T47D (cell line): Measurements from ENCODE around the gene MICALL2.

ENCODE experiments used
- DNase-seq, 2 experiments: peaks; one replicate each; pipeline versions ENCODE4 v3.0.0 to v3.0.0-alpha.2; 2011 to 2012; ENCODE audit warnings: low read depth in 1 of 2, low spot score in 1 of 2
- JUND ChIP-seq: IDR thresholded peaks from 2 replicates; pipeline ENCODE4 v1.6.1; 2012; ENCODE audit warnings: low read depth
- in situ Hi-C: cut with HindIII; loops from 2 replicates; pipeline ENCODE4 v1.10.0; 2016; ENCODE audit warnings: low sequenced_read_pairs, low pct_unique_long_range_greater_than_20kb

Gene MICALL2

DNA sequence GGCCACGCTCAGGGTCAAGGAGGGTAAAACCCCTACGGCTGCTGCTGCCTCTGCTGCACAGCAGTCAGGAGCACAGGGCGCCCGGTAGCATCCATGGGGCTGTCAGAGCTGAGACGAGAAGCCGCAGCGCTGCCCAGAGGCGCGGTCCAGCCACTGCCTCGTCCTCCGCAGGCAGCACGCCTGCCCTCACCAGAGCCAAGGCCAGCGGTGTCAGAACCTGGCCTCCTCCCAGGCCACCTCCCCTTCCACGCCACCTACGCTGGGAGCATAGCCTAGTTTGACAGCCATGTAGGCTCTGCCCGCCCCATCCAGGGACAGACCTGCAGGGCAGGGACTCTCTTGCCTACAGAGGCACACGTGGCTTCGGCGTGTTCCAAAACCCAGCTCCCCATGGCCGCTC is 28.7 kb upstream of the MICALL2 start:
- no peak for TF ChIP-seq JUND
- in situ Hi-C loops = no loop called here
- no peak for DNase-seq

DNA sequence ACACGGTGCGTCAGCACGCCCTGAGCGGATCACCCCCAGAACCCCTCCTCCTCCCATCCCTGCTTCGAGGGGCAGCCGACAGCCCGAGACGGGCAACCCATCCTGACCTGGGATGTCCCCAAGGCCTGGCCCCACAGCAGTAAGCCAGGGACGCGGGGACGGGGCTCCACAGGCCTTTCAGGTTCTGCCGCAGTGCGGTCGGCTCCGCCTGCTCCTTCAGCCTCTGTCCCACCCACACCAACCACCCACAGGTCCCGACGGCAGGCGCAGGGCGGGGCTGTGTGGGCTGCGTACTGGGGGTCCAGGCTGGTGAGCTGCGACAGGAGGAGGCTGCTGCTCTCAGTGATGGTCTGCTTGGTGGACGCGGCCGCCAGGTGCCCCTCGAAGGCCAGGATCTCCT is 28.2 kb upstream of the MICALL2 start:
- in situ Hi-C loops = no loop called here
- DNase-seq = no peak
- TF ChIP-seq JUND = no peak

DNA sequence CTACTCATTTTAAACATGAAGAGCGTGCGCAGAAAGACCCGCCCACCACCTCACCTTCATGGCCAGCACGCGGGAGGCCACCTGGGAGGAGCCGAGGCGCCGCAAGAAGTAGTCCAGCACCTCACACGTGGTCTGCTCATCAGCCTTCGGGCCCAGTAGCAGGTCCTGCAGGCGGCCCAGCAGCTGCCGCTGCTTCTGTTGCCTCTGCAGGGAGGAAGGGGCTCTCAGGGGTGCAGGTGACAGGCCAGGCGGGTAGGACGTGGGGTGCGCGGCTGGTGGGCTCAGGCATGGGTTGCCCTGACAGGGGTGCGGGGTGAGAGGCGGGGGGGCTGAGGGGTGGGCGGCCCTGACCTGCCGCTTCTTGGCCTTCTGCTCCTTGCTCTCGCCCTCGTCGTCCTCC is 27.3 kb upstream of the MICALL2 start:
- TF ChIP-seq JUND = no peak
- in situ Hi-C loops = no loop called here
- no peak for DNase-seq

DNA sequence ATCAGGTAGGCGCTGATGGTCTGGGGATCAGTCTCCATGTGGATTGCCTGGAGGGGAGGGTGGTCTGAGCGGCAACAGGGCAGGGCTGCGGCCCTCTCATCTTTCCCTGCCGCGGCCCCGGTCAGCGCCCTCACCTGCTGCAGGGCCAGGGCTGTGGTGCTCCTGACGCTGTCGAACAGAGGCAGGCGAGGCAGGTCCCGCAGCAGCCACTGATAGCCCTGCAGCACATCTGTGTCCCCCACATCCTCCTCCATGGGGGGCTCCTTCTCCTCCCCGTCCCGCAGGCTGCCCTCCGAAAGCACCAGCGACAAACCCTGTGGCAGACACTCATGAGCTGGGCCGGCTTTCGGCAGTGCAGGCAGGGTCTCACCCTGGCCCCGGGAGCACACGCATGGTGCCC is 25.9 kb upstream of the MICALL2 start:
- no peak for TF ChIP-seq JUND
- DNase-seq = no peak
- in situ Hi-C loops = no loop called here

DNA sequence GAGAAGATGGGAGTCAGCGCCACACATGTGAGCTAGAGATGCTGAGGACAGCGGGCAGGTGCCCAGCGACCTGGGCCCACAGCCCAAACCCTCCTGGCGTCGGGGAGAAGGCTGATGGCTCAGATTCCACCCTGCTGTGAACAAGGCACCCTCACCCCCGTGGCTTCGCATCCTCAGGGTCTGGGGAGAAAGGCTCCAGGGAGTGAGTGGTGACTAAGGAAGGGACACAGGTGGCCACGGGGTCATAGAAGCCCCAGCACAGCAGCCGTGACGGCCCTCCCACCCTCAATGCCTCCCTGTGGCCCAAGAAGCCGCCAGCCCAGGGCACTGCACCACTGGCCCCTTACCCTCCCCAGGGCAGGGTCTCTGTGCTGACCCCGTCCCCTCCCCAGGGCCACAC is 25.3 kb upstream of the MICALL2 start:
- TF ChIP-seq JUND = no peak

GRCh38 chr7:1483536-1484505 is 24.6 kb upstream of the MICALL2 start:
- no peak for DNase-seq
- in situ Hi-C loops = no loop called here
- TF ChIP-seq JUND = no peak

More for the DNA sequence above, 25.3 kb upstream of the MICALL2 start:
- DNase-seq = no peak
- in situ Hi-C loops = no loop called here

GRCh38 chr7:1483079-1483478 is 23.8 kb upstream of the MICALL2 start:
- no peak for DNase-seq
- in situ Hi-C loops = no loop called here
- TF ChIP-seq JUND = no peak

DNA sequence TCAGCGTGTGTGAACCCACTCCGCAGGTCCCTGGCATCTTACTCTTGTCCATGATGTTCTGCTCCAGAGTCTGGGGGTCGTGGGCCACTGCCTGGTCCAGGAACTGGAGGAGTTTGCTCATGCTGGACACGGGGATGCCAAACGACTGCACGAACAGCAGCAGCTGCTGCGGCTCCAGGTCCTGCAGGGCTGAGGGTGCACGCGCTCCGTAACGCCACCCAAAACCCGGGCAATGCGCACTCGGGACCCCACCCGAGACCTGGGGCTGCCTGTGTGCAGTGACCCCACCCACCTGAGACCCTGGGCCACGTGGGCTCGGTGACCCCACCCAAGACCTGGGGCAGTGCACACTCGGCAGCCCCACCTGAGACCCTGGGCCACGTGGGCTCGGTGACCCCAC is 22.0 kb upstream of the MICALL2 start:
- in situ Hi-C loops = no loop called here
- no peak for DNase-seq
- TF ChIP-seq JUND = no peak

DNA sequence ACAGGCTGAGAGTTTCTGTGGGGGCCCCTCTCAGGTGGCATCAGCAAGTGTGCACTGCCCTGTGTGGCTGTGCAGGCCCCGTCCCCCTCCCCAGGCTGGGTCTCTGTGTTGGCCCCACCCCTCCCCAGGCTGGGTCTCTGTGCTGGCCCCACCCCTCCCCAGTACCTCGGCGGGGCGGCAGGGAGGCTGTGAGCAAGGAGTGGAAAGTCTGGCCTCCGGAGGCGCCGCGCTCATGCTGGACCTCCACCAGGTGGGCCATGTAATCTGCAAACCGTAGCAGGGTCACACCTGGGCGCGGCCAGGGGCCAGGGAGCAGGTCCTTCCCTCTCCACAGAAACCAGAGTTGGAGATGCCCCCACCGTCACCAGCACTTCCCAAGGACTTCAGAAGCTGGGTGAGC is 21.4 kb upstream of the MICALL2 start:
- no peak for DNase-seq
- in situ Hi-C loops = no loop called here
- TF ChIP-seq JUND = no peak

DNA sequence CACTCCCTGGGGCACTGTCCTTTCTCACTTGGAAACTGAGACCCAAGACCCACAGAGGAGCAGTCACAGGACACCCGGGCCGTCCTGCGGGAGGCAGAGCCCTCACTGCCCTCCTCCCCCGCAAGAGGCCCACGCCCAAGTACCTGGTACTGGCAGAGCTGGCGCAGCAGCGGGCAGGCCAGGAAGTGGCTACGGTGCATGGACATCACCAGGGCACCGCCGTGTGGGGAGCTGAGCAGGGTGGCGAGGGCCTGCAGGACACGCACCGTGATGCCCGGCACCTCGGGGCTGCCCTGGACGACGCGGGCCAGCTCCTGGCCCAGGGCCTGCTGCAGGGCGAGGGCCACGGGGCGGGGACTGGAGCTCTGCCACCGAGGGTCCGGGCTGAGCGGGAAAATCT is 20.0 kb upstream of the MICALL2 start:
- no peak for TF ChIP-seq JUND
- no peak for DNase-seq
- in situ Hi-C loops = no loop called here

DNA sequence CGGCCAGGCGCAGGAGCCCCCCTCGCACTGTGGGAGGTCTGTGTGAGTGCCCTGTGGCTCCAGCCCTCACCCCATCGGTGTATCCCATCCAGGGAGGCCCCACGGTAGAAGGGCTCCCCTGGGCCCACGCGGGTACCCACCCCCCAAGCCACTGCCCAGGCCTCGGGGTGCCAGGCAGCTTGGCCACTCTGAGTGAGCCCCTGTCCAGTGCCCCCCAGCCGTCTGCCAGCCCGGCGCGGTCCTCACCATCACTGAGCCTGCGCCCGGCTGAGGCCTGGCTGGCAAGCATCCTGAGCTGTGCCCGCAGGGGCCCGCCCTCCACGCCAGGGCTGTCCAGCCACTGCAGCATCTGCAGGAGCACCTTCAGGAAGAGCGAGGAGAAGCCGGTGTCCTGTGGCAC is 19.2 kb upstream of the MICALL2 start:
- in situ Hi-C loops = no loop called here

GRCh38 chr7:1476859-1477258 is 17.6 kb upstream of the MICALL2 start:
- no peak for TF ChIP-seq JUND
- in situ Hi-C loops = no loop called here
- DNase-seq = no peak

More for the DNA sequence above, 19.2 kb upstream of the MICALL2 start:
- DNase-seq = no peak
- TF ChIP-seq JUND = no peak

DNA sequence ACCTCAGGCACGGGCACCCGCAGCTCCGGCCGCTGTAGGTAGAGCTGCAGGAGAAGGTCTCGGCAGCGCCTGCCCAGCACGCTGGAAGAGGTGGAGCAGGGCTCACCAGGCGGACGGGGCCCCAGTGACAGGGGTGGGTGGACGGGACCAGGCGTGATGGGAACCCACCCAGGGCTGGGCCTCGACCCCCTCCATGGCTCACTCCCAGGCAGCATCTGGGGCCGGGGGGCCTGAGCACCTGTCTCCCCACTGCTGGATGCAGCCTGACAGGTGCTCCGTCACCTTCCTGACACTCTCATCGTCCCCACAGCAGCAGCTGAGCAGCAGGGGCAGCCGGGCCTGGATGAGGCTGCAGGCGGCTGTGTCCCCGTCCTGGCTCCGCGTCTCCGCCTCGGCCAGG is 16.7 kb upstream of the MICALL2 start:
- no peak for DNase-seq
- in situ Hi-C loops = no loop called here
- TF ChIP-seq JUND = no peak

DNA sequence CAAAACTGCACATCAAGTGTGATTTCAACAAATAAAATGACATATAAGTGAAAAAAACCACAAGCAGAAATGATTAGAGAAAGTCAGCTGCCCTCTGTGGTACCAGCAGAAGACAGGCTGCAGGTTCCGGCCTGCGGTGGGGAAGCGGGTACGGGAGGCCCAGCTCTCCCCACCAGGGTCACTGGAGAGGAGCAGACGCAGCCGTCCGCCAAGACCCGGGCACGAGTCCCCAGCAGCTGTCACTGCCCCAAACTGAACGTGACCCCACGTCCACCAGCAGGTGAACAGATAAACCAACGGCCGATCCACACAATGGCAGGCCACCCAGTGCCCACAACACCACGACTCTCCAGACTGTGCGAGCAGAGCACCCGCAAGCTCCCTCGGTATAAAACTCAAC is 16.1 kb upstream of the MICALL2 start:
- TF ChIP-seq JUND = no peak
- in situ Hi-C loops = no loop called here
- DNase-seq = no peak
